Measurements from ENCODE around the gene BMP15.

Gene BMP15

DNA sequence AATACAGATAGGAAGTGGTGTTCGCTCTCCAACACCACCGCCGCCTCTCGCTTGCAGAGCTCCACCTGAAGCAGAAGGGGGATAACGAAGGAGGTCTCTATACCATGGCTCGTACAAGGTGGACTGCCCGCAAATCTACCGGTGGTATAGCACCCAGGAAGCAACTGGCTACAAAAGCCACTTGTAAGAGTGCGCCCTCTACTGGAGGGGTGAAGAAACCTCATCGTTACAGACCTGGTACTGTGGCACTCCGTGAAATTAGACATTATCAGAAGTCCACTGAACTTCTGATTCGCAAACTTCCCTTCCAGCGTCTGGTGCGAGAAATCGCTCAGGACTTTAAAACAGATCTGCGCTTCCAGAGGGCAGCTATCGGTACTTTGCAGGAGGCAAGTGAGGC is 5.2 kb upstream of the BMP15 start:
- H3K36me3 ChIP-seq (ENCODE audit: control insufficient read depth, insufficient read depth, low read length): no peaks in the 10 kb centered on the region
- H3K4me1 ChIP-seq (ENCODE audit: control insufficient read depth, insufficient read depth, low read length): no peaks in the 10 kb centered on the region
- H3K9me3 ChIP-seq (ENCODE audit: control insufficient read depth, insufficient read depth, low read length): peaks cover 2% of the 10 kb centered on the region
- no peak overlapping the region for H3K9ac ChIP-seq (ENCODE audit: low read depth, low read length)
- no peaks in the 10 kb centered on the region for H3K27me3 ChIP-seq (ENCODE audit: control insufficient read depth, insufficient read depth, low read length)
- H3K4me3 ChIP-seq (ENCODE audit: low read depth, low read length): no peak overlapping the region

DNA sequence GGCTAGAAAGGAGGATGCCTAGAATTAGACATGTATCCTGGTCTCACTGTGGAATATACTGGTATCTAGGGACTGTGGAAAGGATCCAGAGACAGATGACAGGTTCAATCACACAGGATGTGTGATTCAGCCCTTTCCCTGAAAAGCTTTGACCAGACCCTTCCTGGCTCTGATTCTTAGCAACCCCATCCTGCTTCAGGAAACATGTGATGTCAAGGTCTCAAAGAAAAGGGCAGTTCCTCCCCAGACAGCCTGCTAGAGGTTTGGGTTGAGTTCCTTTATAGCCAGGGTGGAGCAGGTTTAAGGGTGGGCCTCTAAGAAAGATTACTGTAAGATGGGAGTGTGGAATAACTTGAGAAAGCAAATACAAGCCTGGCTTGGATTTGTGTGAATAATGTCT is 3.0 kb downstream of the BMP15 start:
- no peak overlapping the region for H3K9ac ChIP-seq (ENCODE audit: low read depth, low read length)
- H3K36me3 ChIP-seq (ENCODE audit: control insufficient read depth, insufficient read depth, low read length): no peaks in the 10 kb centered on the region
- no peak overlapping the region for H3K4me3 ChIP-seq (ENCODE audit: low read depth, low read length)
- no peaks in the 10 kb centered on the region for H3K27me3 ChIP-seq (ENCODE audit: control insufficient read depth, insufficient read depth, low read length)
- no peaks in the 10 kb centered on the region for H3K4me1 ChIP-seq (ENCODE audit: control insufficient read depth, insufficient read depth, low read length)
- no peaks in the 10 kb centered on the region for H3K9me3 ChIP-seq (ENCODE audit: control insufficient read depth, insufficient read depth, low read length)

DNA sequence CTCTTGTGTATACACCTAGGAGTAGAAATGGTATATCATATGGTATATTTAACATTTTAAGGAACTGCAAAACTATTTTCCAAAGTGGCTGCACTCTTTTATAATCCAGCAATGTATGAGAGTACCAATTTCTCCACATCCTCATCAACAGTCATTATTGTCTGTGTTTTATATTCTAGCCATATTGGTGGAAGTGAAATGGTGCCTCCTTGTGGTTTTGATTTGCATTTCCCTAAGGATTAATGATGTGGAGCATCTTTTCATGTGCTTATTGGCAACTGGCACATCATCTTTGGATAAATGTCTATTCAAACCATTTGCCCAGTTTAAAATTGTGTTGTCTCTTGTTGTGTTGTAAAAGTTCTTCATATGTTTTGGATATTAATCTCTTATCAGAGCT is 9.6 kb downstream of the BMP15 start:
- Histone ChIP-seq H3K4me3 (ENCODE audit: low read depth, low read length) (no peak overlapping the region), H3K4me1 (ENCODE audit: control insufficient read depth, insufficient read depth, low read length) (no peaks in the 10 kb centered on the region), H3K36me3 (ENCODE audit: control insufficient read depth, insufficient read depth, low read length) (no peaks in the 10 kb centered on the region), H3K9me3 (ENCODE audit: control insufficient read depth, insufficient read depth, low read length) (no peaks in the 10 kb centered on the region), H3K27me3 (ENCODE audit: control insufficient read depth, insufficient read depth, low read length) (no peaks in the 10 kb centered on the region), H3K9ac (ENCODE audit: low read depth, low read length) (no peak overlapping the region)

DNA sequence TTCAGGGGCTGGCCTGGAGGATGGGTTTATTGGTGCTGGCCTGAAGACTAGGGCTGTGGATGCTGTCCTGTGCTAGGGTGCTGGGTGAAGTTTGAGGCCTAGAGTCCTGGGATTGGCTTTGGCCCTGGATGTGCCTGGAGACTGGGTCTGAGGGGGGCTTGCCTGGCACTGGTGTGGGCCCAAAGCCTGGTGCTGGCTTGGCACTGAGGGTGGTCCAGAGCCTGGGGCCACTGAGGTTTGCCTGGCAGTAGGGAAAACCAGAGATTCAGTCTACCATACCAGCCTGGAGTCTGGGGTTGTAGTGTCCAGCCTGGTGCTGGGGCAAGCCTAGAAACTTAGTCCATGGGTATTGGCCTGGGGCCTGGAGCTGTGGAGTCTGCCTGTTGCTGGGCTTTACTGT is 16.6 kb downstream of the BMP15 start:
- Histone ChIP-seq H3K4me3 (ENCODE audit: low read depth, low read length) (no peak overlapping the region), H3K9ac (ENCODE audit: low read depth, low read length) (no peak overlapping the region), H3K27me3 (ENCODE audit: control insufficient read depth, insufficient read depth, low read length) (no peaks in the 10 kb centered on the region), H3K4me1 (ENCODE audit: control insufficient read depth, insufficient read depth, low read length) (no peaks in the 10 kb centered on the region), H3K9me3 (ENCODE audit: control insufficient read depth, insufficient read depth, low read length) (no peaks in the 10 kb centered on the region), H3K36me3 (ENCODE audit: control insufficient read depth, insufficient read depth, low read length) (no peaks in the 10 kb centered on the region)

DNA sequence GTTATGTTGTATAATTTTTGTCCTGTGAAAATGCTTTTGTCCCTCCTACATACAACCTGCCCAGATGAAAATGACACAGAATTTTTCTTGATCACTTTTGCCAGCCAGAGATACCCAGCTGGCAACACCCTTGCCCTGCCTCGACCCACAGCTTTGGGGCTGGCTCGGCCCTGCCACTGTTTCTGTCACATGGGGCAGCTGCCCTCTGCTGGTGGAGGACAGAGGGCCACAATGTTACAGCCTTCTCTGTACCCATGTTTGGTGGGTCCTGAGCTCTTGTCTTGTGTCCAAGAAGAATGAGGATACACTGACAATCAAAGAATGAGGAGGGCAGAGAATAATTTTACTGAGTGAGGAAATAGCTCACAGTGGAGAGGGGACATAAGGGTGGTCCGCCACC is 31.1 kb downstream of the BMP15 start:
- H3K36me3 ChIP-seq (ENCODE audit: control insufficient read depth, insufficient read depth, low read length): no peaks in the 10 kb centered on the region
- no peaks in the 10 kb centered on the region for H3K27me3 ChIP-seq (ENCODE audit: control insufficient read depth, insufficient read depth, low read length)
- H3K4me3 ChIP-seq (ENCODE audit: low read depth, low read length): no peak overlapping the region
- H3K9ac ChIP-seq (ENCODE audit: low read depth, low read length): no peak overlapping the region
- H3K4me1 ChIP-seq (ENCODE audit: control insufficient read depth, insufficient read depth, low read length): no peaks in the 10 kb centered on the region
- H3K9me3 ChIP-seq (ENCODE audit: control insufficient read depth, insufficient read depth, low read length): no peaks in the 10 kb centered on the region

DNA sequence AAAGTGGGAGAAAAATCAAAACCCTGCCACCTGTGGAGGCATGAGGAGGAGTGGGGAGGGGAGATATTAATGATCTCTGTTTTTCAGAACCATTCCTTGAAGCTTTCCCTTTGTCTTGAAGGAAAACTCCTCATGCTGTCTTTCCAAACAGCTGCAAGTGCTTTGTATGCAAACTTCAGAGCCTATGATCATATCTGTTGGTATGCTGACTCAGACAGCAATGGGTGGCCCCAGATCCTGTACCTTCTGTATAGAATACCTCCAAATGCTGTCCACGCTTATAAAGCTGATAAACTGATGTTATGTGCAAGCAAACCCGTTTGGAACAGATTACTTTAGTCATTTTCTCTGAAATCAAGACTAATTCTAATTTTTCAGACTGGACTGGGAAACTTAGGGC is 31.9 kb downstream of the BMP15 start:
- Histone ChIP-seq H3K4me3 (ENCODE audit: low read depth, low read length) (no peak overlapping the region), H3K27me3 (ENCODE audit: control insufficient read depth, insufficient read depth, low read length) (no peaks in the 10 kb centered on the region), H3K36me3 (ENCODE audit: control insufficient read depth, insufficient read depth, low read length) (no peaks in the 10 kb centered on the region), H3K4me1 (ENCODE audit: control insufficient read depth, insufficient read depth, low read length) (no peaks in the 10 kb centered on the region), H3K9me3 (ENCODE audit: control insufficient read depth, insufficient read depth, low read length) (no peaks in the 10 kb centered on the region), H3K9ac (ENCODE audit: low read depth, low read length) (no peak overlapping the region)

DNA sequence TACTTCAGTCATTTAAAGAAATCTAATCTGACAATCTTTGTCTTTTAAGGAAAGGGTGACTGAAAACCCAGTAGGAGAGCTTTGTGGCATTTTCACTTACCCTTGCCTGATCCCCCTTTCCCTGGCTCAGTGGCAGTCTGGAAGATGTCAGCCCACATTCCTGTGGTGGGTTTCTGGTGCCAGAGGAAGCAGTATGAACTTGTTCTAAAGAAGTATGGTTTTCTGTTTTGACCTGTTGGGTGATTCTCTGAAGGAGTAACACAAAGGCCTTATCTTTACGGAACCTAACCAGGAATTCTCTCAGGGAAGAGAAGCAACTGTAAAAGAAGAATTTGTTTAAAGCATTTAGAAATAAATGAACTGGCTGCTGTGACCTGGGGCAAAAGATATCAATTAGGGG is 41.9 kb downstream of the BMP15 start:
- H3K9me3 ChIP-seq (ENCODE audit: control insufficient read depth, insufficient read depth, low read length): no peaks in the 10 kb centered on the region
- H3K36me3 ChIP-seq (ENCODE audit: control insufficient read depth, insufficient read depth, low read length): no peaks in the 10 kb centered on the region
- no peaks in the 10 kb centered on the region for H3K4me1 ChIP-seq (ENCODE audit: control insufficient read depth, insufficient read depth, low read length)
- no peaks in the 10 kb centered on the region for H3K27me3 ChIP-seq (ENCODE audit: control insufficient read depth, insufficient read depth, low read length)
- H3K4me3 ChIP-seq (ENCODE audit: low read depth, low read length): no peak overlapping the region
- H3K9ac ChIP-seq (ENCODE audit: low read depth, low read length): no peak overlapping the region

DNA sequence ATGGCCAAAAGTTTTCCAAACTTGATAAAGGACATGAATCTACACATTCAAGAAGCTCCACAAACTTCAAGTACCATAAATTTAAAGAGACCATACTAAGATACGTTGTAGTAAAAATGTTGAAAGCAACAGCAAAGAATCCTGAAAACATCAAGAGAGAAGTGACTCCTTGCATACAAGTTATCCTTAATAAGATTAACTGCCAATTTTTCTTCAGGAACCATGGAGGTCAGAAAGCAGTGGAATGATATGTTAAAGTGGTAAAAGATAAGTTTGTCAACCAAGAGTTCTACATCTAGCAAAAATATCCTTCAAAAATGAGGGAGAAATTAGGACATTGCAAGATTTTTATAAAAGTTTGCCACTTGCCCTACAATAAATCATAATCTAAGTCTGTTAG is 43.3 kb downstream of the BMP15 start:
- no peaks in the 10 kb centered on the region for H3K27me3 ChIP-seq (ENCODE audit: control insufficient read depth, insufficient read depth, low read length)

DNA sequence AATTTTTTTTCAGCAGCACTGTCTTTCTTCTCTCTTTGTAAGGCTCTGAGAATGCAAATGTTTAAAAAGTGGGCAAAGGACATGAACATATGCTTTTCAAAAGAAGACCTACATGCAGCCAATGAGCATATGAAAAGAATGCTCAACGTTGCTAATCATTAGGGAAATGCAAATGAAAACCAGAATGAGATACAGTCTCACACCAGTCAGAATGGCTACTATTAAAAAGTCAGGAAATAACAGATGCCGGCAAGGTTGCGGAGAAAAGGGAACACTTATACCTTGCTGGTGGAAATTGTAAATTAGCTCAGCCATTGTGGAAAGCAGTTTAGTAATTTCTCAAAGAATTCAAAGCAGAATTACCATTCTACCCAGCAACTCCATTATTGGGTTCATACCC is 51.6 kb downstream of the BMP15 start:
- Histone ChIP-seq H3K27me3 (ENCODE audit: control insufficient read depth, insufficient read depth, low read length) (no peaks in the 10 kb centered on the region), H3K9me3 (ENCODE audit: control insufficient read depth, insufficient read depth, low read length) (no peaks in the 10 kb centered on the region), H3K9ac (ENCODE audit: low read depth, low read length) (no peak overlapping the region), H3K36me3 (ENCODE audit: control insufficient read depth, insufficient read depth, low read length) (no peaks in the 10 kb centered on the region), H3K4me1 (ENCODE audit: control insufficient read depth, insufficient read depth, low read length) (no peaks in the 10 kb centered on the region), H3K4me3 (ENCODE audit: low read depth, low read length) (no peak overlapping the region)

More for the DNA sequence above, 43.3 kb downstream of the BMP15 start:
- no peak overlapping the region for H3K4me3 ChIP-seq (ENCODE audit: low read depth, low read length)
- no peaks in the 10 kb centered on the region for H3K9me3 ChIP-seq (ENCODE audit: control insufficient read depth, insufficient read depth, low read length)
- H3K4me1 ChIP-seq (ENCODE audit: control insufficient read depth, insufficient read depth, low read length): no peaks in the 10 kb centered on the region
- no peak overlapping the region for H3K9ac ChIP-seq (ENCODE audit: low read depth, low read length)
- H3K36me3 ChIP-seq (ENCODE audit: control insufficient read depth, insufficient read depth, low read length): no peaks in the 10 kb centered on the region

DNA sequence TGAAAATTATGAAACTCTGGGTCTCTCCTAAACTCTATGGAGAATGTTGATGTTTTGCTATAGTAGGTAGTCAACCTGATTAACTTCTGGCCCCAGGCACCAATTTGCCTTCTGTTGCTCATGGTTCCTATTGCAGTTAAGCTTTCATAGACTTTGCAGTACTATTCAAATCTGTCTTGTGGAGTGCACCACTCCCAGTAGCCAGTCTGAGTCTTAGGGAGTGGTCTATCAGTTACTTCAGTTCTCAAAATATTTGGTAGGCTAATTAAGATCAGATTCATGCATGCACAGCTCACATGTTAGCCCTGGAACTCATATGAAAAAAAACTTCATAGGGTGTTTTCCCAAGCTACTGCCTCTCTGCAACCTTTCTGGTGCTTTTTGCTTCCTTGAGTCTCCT is 53.3 kb downstream of the BMP15 start:
- no peaks in the 10 kb centered on the region for H3K36me3 ChIP-seq (ENCODE audit: control insufficient read depth, insufficient read depth, low read length)
- H3K4me1 ChIP-seq (ENCODE audit: control insufficient read depth, insufficient read depth, low read length): no peaks in the 10 kb centered on the region
- no peak overlapping the region for H3K9ac ChIP-seq (ENCODE audit: low read depth, low read length)
- H3K27me3 ChIP-seq (ENCODE audit: control insufficient read depth, insufficient read depth, low read length): no peaks in the 10 kb centered on the region
- H3K9me3 ChIP-seq (ENCODE audit: control insufficient read depth, insufficient read depth, low read length): no peaks in the 10 kb centered on the region
- no peak overlapping the region for H3K4me3 ChIP-seq (ENCODE audit: low read depth, low read length)
